Spleen (tissue), 11 donors: ENCODE measurements around the gene ARHGEF10L. TPM values are rescaled to one million over a fixed set of nuclear protein-coding genes. Genes with fewer than 3 reads are reported as not detected.

Experiments used
- DNase-seq: peaks from one replicate; pipeline ENCODE4 v3.0.0-alpha.2; 2020
- H3K27ac ChIP-seq, 8 donors: fragments of 200-600 bp; sonication (generic) in 7 of 8; 1 replicate in 4 of 8; 2 replicates in 4 of 8; pipeline versions ENCODE4 v1.5.0 to v1.8.0; 2016 to 2021; ENCODE audit warnings: inconsistent platforms in 4 of 8, mild to moderate bottlenecking in 4 of 8, moderate library complexity in 1 of 8
- H3K27me3 ChIP-seq, 7 donors: fragments of 200-600 bp; sonication (generic) in 6 of 7; replicated peaks in 1 of 7; 1 replicate in 4 of 7; 2 replicates in 3 of 7; pipeline versions ENCODE4 v1.5.0 to v1.8.0; 2016 to 2021; ENCODE audit warnings: inconsistent platforms in 3 of 7, mild to moderate bottlenecking in 1 of 7
- H3K36me3 ChIP-seq, 6 donors: fragments of 200-600 bp; sonication (generic) in 5 of 6; 1 replicate in 4 of 6; 2 replicates in 2 of 6; pipeline versions ENCODE4 v1.5.0 to v1.8.0; 2016 to 2021; ENCODE audit warnings: inconsistent platforms in 2 of 6
- H3K4me1 ChIP-seq, 6 donors: fragments of 200-600 bp; sonication (generic) in 5 of 6; 1 replicate in 3 of 6; 2 replicates in 3 of 6; pipeline versions ENCODE4 v1.5.0 to v1.8.0; 2016 to 2021; ENCODE audit warnings: inconsistent platforms in 3 of 6
- H3K4me3 ChIP-seq, 8 donors: fragments of 200-600 bp; sonication (generic) in 7 of 8; 1 replicate in 4 of 8; 2 replicates in 4 of 8; pipeline versions ENCODE4 v1.5.0 to v1.8.0; 2016 to 2021; ENCODE audit warnings: inconsistent platforms in 4 of 8, mild to moderate bottlenecking in 4 of 8, moderate library complexity in 2 of 8
- H3K9me3 ChIP-seq, 8 donors: fragments of 200-600 bp; sonication (generic) in 7 of 8; 1 replicate in 4 of 8; 2 replicates in 4 of 8; pipeline versions ENCODE4 v1.5.0 to v1.8.0; 2016 to 2021; ENCODE audit warnings: inconsistent platforms in 4 of 8
- CTCF ChIP-seq, 11 experiments: fragments of 200-600 bp in 7 of 11; fragments of 450-650 bp in 4 of 11; sonication (generic) in 4 of 11; IDR thresholded peaks in 8 of 11; conservative IDR thresholded peaks in 3 of 11; 1 replicate in 7 of 11; 2 replicates in 4 of 11; pipeline versions ENCODE4 v1.4.0 to v1.8.0; 2016 to 2021; ENCODE audit warnings: antibody characterized with exemption in 11 of 11, inconsistent platforms in 4 of 11, mild to moderate bottlenecking in 1 of 11
- POLR2A ChIP-seq, 3 donors: fragments of 450-650 bp; IDR thresholded peaks; one replicate each; pipeline ENCODE4 v1.5.1; 2017; ENCODE audit warnings: antibody characterized with exemption in 3 of 3, mild to moderate bottlenecking in 1 of 3
- POLR2AphosphoS5 ChIP-seq, 3 donors: sonication (generic); formaldehyde crosslinking; IDR thresholded peaks; one replicate each; pipeline ENCODE4 v1.5.1; 2017; ENCODE audit warnings: antibody characterized with exemption in 3 of 3
- WGBS, 5 donors: extraction: QIAGEN DNeasy Blood & Tissue Kit in 3 of 5; methylation state at CpG; one replicate each; pipeline versions ENCODE4 v1.1.5 to v1.1.7; 2013 to 2018; 5-methylcytosine and 5-hydroxymethylcytosine counted together
- intact Hi-C: fragments of 100-400 bp; cut with DNase I; formaldehyde crosslinking; loops from one replicate; pipeline ENCODE4 v1.15.0; 2023; ENCODE audit warnings: low total_unique reads
- polyA plus RNA-seq, 3 donors: library from polyadenylated mRNA; stranded (reverse); fragments of 200-250 nt; gene quantifications; one replicate each; pipeline ENCODE4 v1.2.1, GENCODE V29; 2013
- total RNA-seq, 7 donors: library from RNA; depleted of rRNA in 3 of 7; stranded (reverse); fragments of >200 nt in 3 of 7; fragmentation: NEBNext Ultra II Directional in 4 of 7; extraction: Animal tissue kit (Norgen Biotek cat#: 25700) in 4 of 7; gene quantifications; one replicate each; pipeline versions ENCODE4 v1.1.0 to v1.2.1, GENCODE V29; 2016 to 2021
- donor health status: healthy with polysubstance abuse.
- donor health status: DM: no; HTN: no; CAD: no; lungs with moderate emphysema.
- donor health status: DM: no; HTN: no; CAD: no.
- donor health status: Bipolar disorder and iron deficiency.
- donor health status: healthy.
- donor health status: DM: no; HTN: no; CAD: no.
- donor health status: DM: yes; HTN: yes; CAD: no.

The ARHGEF10L gene
- total and polyA plus RNA-seq, 10 donors: 10.0 to 40.9 (median 21.4) TPM

- TF ChIP-seq POLR2AphosphoS5 (IDR thresholded peaks at IDR 0.05) (no peak), CTCF (IDR thresholded peaks at IDR 0.05 in 8 of 11, conservative IDR thresholded peaks at IDR 0.05 in 3 of 11) (no peak), POLR2A (IDR thresholded peaks at IDR 0.05) (no peak)
- intact Hi-C loops: no loop called here
- H3K36me3 ChIP-seq: peaks cover 0 to 84% (median 0%) of the 10 kb centered on the region in 6 donors
- H3K4me3 ChIP-seq: no peak overlapping the region
- 84 to 93% (median 89%) methylated on average over 22 to 32 of the region's 32 CpGs for WGBS, 5 donors
- no peaks in the 10 kb centered on the region for H3K9me3 ChIP-seq
- no peaks in the 10 kb centered on the region for H3K27me3 ChIP-seq
- DNase-seq: no peak
- no peaks in the 10 kb centered on the region for H3K4me1 ChIP-seq
- H3K27ac ChIP-seq: no peak overlapping the region
Measured at GRCh38 chr1:17646444-17647280, 107.2 kb downstream of the ARHGEF10L start.

GRCh38 chr1:17648457-17649145, 109.1 kb downstream of the ARHGEF10L start:
- no peaks in the 10 kb centered on the region for H3K4me1 ChIP-seq
- no peaks in the 10 kb centered on the region for H3K9me3 ChIP-seq
- peak in 1 of 3 donors; percentile 5 for TF ChIP-seq POLR2AphosphoS5 (IDR thresholded peaks at IDR 0.05)
- no peak for TF ChIP-seq POLR2A (IDR thresholded peaks at IDR 0.05)
- TF ChIP-seq CTCF (IDR thresholded peaks at IDR 0.05 in 8 of 11, conservative IDR thresholded peaks at IDR 0.05 in 3 of 11): no peak
- 86 to 92% (median 88%) methylated on average over 16 to 20 of the region's 20 CpGs for WGBS, 5 donors
- no peaks in the 10 kb centered on the region for H3K27me3 ChIP-seq
- peaks cover 0 to 84% (median 0%) of the 10 kb centered on the region in 6 donors for H3K36me3 ChIP-seq
- no peak overlapping the region for H3K4me3 ChIP-seq
- H3K27ac ChIP-seq: no peak overlapping the region
- intact Hi-C loops: no loop called here
- no peak for DNase-seq

DNA sequence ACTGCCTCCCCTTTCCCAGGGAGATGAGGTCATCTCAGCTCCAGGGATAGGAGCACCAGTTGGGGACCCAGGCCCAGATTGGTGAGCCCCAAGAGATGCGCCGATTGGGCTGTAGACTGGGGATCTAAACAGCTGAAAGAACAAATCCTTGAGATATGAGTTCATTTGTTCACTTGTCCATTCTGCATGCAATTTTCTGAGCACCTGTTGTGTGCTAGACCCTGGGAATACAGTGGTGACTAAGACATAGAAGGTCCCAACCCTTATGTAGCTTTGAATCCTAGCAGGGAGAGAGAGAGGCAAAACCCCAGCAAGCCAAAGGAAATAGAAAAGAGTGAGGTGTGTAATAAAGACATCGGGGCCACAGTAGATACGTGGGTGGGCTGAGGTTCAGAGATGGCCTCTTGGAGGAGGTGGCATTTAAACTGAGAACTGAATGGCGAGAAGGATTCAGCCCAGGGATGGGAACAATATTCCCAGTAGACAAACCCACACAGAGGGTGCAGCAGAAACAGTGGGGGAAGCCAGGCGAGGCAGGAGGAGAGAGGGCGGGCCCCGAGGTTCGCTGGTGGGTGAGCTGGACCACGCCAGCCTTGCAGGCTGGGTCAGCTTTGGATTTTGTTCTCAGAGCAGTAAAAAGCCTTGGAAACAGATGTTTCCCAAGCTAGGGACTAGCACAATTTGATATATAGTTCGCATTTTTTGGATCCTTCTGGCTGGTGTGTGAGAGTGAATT, 110.0 kb downstream of the ARHGEF10L start:
- Histone ChIP-seq H3K9me3 (no peaks in the 10 kb centered on the region), H3K4me1 (no peaks in the 10 kb centered on the region), H3K27ac (no peak overlapping the region), H3K27me3 (no peaks in the 10 kb centered on the region), H3K4me3 (no peak overlapping the region), H3K36me3 (peaks cover 0 to 84% (median 0%) of the 10 kb centered on the region in 6 donors)
- 84 to 93% (median 85%) methylated on average over 11 of the region's 11 CpGs for WGBS, 5 donors
- intact Hi-C loops: no loop called here
- TF ChIP-seq CTCF (IDR thresholded peaks at IDR 0.05 in 8 of 11, conservative IDR thresholded peaks at IDR 0.05 in 3 of 11): no peak
- no peak for TF ChIP-seq POLR2A (IDR thresholded peaks at IDR 0.05)
- TF ChIP-seq POLR2AphosphoS5 (IDR thresholded peaks at IDR 0.05): no peak
- no peak for DNase-seq
